Astrocyte (in vitro differentiated cells and primary cell): ENCODE data around the gene COL27A1. TPM values are rescaled to one million over a fixed set of nuclear protein-coding genes. Genes with fewer than 3 reads are reported as not detected.

ENCODE experiments used
- DNase-seq: peaks from one replicate; pipeline ENCODE4 v3.0.0-alpha.2; 2010; ENCODE audit warnings: low read depth
- FAIRE-seq: peaks from 2 replicates; lab custom pipeline; 2011; peaks lifted over from hg19 to GRCh38; lab: Jason Lieb, UNC
- H2AFZ ChIP-seq: 2 replicates; pipeline ENCODE4 v1.6.0; 2012; ENCODE audit warnings: low read depth, low read length, inconsistent platforms
- H3K27ac ChIP-seq: 2 replicates; pipeline ENCODE4 v1.5.1; 2011; ENCODE audit warnings: low read depth, low read length, inconsistent platforms
- H3K27me3 ChIP-seq: 2 replicates; pipeline ENCODE4 v1.6.0; 2011; ENCODE audit warnings: low read length, inconsistent platforms; ENCODE audit not compliant: insufficient read depth
- H3K36me3 ChIP-seq: 2 replicates; pipeline ENCODE4 v1.5.1; 2011; ENCODE audit warnings: low read length, inconsistent platforms; ENCODE audit not compliant: insufficient read depth
- H3K4me1 ChIP-seq: 2 replicates; pipeline ENCODE4 v1.5.1; 2011; ENCODE audit warnings: low read length, inconsistent platforms; ENCODE audit not compliant: insufficient read depth
- H3K4me2 ChIP-seq: 2 replicates; pipeline ENCODE4 v1.6.0; 2012; ENCODE audit warnings: low read length, inconsistent platforms
- H3K4me3 ChIP-seq: 2 replicates; pipeline ENCODE4 v1.5.1; 2011; ENCODE audit warnings: low read depth, mild to moderate bottlenecking, low read length, inconsistent platforms; ENCODE audit not compliant: insufficient read depth
- H3K79me2 ChIP-seq: 2 replicates; pipeline ENCODE4 v1.6.0; 2012; ENCODE audit warnings: mild to moderate bottlenecking, low read length, inconsistent platforms; ENCODE audit not compliant: insufficient read depth
- H3K9ac ChIP-seq: 2 replicates; pipeline ENCODE4 v1.6.0; 2012; ENCODE audit warnings: mild to moderate bottlenecking, low read length, inconsistent platforms
- H3K9me3 ChIP-seq: 2 replicates; pipeline ENCODE4 v1.5.1; 2012; ENCODE audit warnings: low read depth, mild to moderate bottlenecking, low read length, inconsistent platforms; ENCODE audit not compliant: insufficient read depth
- H4K20me1 ChIP-seq: 2 replicates; pipeline ENCODE4 v1.6.0; 2012; ENCODE audit warnings: low read length, inconsistent platforms; ENCODE audit not compliant: insufficient read depth
- H3K27ac Mint-ChIP-seq: one replicate; pipeline ENCODE4 v1.8.0; 2021; ENCODE audit warnings: mild to moderate bottlenecking, mixed read lengths; ENCODE audit not compliant: unreplicated experiment
- H3K27me3 Mint-ChIP-seq: one replicate; pipeline ENCODE4 v1.8.0; 2021; ENCODE audit warnings: low read depth, mixed read lengths; ENCODE audit not compliant: unreplicated experiment
- H3K36me3 Mint-ChIP-seq: one replicate; pipeline ENCODE4 v1.8.0; 2021; ENCODE audit warnings: low read depth, mixed read lengths; ENCODE audit not compliant: unreplicated experiment
- H3K4me1 Mint-ChIP-seq: one replicate; pipeline ENCODE4 v1.8.0; 2021; ENCODE audit warnings: low read depth, mixed read lengths; ENCODE audit not compliant: unreplicated experiment
- H3K4me3 Mint-ChIP-seq: one replicate; pipeline ENCODE4 v1.8.0; 2021; ENCODE audit warnings: mild to moderate bottlenecking, moderate library complexity, mixed read lengths; ENCODE audit not compliant: unreplicated experiment
- H3K9me3 Mint-ChIP-seq: one replicate; pipeline ENCODE4 v1.8.0; 2021; ENCODE audit warnings: mild to moderate bottlenecking, mixed read lengths; ENCODE audit not compliant: unreplicated experiment
- CTCF ChIP-seq: IDR thresholded peaks from 2 replicates; pipeline ENCODE4 v1.5.1; 2011; ENCODE audit warnings: low read depth, mild to moderate bottlenecking, inconsistent platforms, low read length, moderate library complexity; ENCODE audit not compliant: insufficient read depth
- EZH2 ChIP-seq: IDR thresholded peaks from 2 replicates; pipeline ENCODE4 v1.6.1; 2012; ENCODE audit warnings: mild to moderate bottlenecking, low read length, inconsistent platforms; ENCODE audit not compliant: insufficient read depth
- microRNA-seq: library from miRNA; unstranded; fragments of <30 nt; microRNA quantifications from one replicate; pipeline ENCODE4 v1.2.0, GENCODE V29; 2020
- total RNA-seq: library from RNA; stranded (reverse); gene quantifications from 2 replicates; pipeline ENCODE4 v1.2.1, GENCODE V29; 2021

COL27A1 gene
- total RNA-seq, 1 donor from 2014 or later: 31.2 TPM

GRCh38 chr9:114361542-114361941 is 206.2 kb downstream of the COL27A1 start:
- FAIRE-seq: no peak

More at GRCh38 chr9:114361542-114361941, 206.2 kb downstream of the COL27A1 start:
- Histone ChIP-seq H3K9me3 (no peaks in the 10 kb centered on the region), H2AFZ (no peak overlapping the region), H3K4me1 (peaks cover 22% of the 10 kb centered on the region), H3K27ac (no peak overlapping the region), H4K20me1 (no peaks in the 10 kb centered on the region), H3K79me2 (no peaks in the 10 kb centered on the region), H3K4me2 (no peak overlapping the region), H3K9ac (no peak overlapping the region), H3K27me3 (no peaks in the 10 kb centered on the region), H3K36me3 (peaks cover 10% of the 10 kb centered on the region), H3K4me3 (no peak overlapping the region)
- no peaks in the 10 kb centered on the region for H3K27me3 Mint-ChIP-seq
- no peak for DNase-seq
- H3K4me1 Mint-ChIP-seq: peaks cover 4% of the 10 kb centered on the region
- peaks cover 43% of the 10 kb centered on the region for H3K36me3 Mint-ChIP-seq
- H3K9me3 Mint-ChIP-seq: peaks cover 3% of the 10 kb centered on the region
- no peak overlapping the region for H3K27ac Mint-ChIP-seq
- no peak overlapping the region for H3K4me3 Mint-ChIP-seq
- no peak for TF ChIP-seq EZH2
- TF ChIP-seq CTCF: no peak

Small RNAs within 50 kb of the gene (microRNA-seq; reads per million reads assigned to microRNA genes)
- 7,553 reads per million, percentile 94 among the genes with 10 or more reads in this experiment for gene MIR455

Other genes starting within 250 kb of the COL27A1 start
- 0.19 TPM in 1 of 2 replicates, not detected in the other for gene AMBP, start 77.2 kb upstream of the COL27A1 start, total RNA-seq
- gene KIF12, start 56.2 kb upstream of the COL27A1 start, total RNA-seq: 0.34 and 0.50 TPM in 2 replicates
- gene ORM1, start 167.6 kb downstream of the COL27A1 start, total RNA-seq: not detected in 2 replicates
- gene ORM2, start 174.3 kb downstream of the COL27A1 start, total RNA-seq: not detected in 2 replicates
- gene AKNA, start 232.4 kb downstream of the COL27A1 start, total RNA-seq: 16.0 and 16.4 TPM in 2 replicates